ENCODE data around the gene DUOX1.
"Not testable (repeated sequence)": the region's sequence is repeated elsewhere in the genome, so short reads cannot be mapped to it uniquely, and the experiment has no call there.

The DUOX1 gene

GRCh38 chr15:45129651-45130129 is at the start of gene DUOX1, which contains the start of gene DUOXA1:
TSS of gene DUOX1 (plus strand) at chr15:45129994. CDS start at chr15:45131967, 1,973 bp downstream.
TSS of gene DUOXA1 (minus strand) at chr15:45129879. CDS start at chr15:45123014, 6,865 bp downstream.
- no peak for DNase-seq

GRCh38 chr15:45080593-45080992 is 49.2 kb upstream of the DUOX1 start:
- DNase-seq, result not testable (repeated sequence)

GRCh38 chr15:45082412-45082811 is 47.4 kb upstream of the DUOX1 start:
- DNase-seq, result not testable (repeated sequence)

DNA sequence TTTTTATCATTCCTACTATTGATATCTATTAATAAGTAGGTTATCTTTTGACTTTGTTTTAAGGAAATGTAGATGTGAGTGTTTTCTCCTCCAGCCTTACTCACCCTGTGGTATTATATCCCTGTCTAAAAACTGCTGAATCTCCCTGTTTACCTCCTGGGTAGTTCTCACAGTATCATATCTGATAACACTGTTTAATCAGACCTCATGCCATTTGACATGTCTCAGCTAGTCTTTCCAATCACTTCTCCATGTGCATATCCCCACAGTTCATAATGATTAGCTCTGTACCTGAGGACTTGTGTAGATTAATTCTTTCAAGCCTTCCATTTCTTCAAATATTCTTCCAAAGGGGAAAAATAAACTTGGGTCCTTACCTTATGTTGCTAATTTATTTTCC is 46.6 kb upstream of the DUOX1 start:
- DNase-seq, result no peak

- DNase-seq, result no peak
These were observed 45.6 kb upstream of the DUOX1 start for GRCh38 chr15:45084163-45084562.

GRCh38 chr15:45087513-45087912 is 42.3 kb upstream of the DUOX1 start:
- no peak for DNase-seq

DNA sequence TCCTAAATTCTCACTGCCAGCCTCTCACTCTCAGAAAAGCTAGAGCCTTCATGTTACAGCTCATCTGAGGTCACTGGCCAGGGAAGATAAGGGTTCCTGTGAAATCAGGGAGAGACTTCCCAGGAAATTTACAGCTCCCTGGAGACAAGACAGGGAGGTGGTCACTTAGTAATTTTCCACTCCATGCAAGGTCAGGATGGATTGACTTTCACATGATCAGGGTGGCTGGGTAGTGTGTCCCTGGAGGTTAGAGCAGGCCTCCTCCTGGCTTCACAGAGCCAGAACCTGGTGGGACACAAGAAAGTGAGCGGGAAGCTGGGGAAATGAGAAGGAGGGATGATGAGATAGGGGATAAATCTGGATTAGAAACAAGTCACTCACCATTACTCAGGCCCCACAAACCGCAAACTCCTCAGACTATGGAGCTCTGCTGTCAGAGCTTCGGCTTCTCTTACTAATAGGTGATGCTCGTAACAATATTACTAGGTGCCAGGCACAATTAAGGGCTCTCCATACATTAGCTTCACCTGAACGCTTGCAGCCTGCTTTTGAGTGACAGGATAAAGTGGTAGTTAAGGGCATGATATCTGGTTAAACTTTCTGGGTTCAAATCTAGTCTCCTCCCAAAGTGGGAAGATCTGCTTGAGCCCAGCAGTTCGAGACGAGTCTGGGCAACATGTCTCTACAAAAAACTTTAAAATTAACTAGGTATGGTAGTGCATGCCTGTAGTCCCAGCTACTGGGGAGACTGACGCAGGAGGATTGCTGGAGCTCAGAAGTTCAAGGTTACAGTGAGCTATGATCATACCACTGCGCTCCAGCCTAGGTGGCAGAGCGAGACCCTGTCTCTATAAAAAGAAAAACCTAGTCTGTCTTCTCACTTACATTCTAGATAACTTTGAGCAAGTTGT is 40.7 kb upstream of the DUOX1 start:
- no peak for DNase-seq

- DNase-seq, result no peak
These were observed 40.0 kb upstream of the DUOX1 start for GRCh38 chr15:45089712-45090373.

GRCh38 chr15:45091161-45091560 is 38.6 kb upstream of the DUOX1 start:
- no peak for DNase-seq

DNA sequence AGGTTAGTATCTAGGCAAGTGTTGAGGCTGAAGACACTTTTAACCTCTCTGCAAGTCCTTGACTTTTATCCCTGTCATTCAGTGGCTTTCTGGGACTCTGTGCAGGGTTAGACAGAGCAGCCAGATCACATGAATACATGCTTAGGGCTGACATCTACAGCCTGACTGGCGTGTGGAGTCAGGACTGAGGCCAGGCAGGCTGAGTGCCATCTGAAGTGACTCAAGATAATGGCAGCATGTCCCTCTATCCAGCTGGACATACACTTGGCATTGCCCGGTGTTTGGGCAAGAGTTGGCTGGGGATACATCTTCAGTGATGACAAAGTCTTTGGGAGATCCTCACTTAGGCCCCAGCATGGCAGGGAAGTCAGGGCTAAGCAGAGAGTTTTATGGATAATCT is 38.2 kb upstream of the DUOX1 start:
- no peak for DNase-seq

- DNase-seq, result no peak
These were observed 36.8 kb upstream of the DUOX1 start for GRCh38 chr15:45093013-45093412.

- DNase-seq, result no peak
These were observed 36.0 kb upstream of the DUOX1 start for GRCh38 chr15:45093622-45094357.

GRCh38 chr15:45094358-45094730 is 35.5 kb upstream of the DUOX1 start:
- DNase-seq, result no peak

GRCh38 chr15:45095661-45096060 is 34.1 kb upstream of the DUOX1 start:
- DNase-seq, result no peak

DNA sequence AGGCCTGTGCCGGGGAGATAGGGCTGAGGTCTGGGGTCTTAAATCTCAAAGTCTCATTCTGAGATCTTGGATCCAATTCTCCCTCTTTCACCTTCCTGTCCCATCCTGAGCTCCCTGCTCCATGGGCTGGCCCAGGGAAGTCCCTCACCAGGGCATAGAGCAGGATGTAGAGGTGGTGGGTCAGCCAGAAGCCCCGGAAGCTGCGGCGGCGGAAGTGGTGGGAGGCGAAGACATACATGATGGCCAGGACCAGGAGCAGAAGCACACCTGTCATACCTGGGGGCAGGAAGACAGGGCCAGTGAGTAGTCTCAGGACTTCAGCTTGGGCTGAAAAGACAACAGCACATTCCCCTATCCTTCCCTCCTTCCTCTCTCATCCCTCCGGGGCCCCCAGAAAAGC is 32.3 kb upstream of the DUOX1 start:
- DNase-seq, result no peak

DNA sequence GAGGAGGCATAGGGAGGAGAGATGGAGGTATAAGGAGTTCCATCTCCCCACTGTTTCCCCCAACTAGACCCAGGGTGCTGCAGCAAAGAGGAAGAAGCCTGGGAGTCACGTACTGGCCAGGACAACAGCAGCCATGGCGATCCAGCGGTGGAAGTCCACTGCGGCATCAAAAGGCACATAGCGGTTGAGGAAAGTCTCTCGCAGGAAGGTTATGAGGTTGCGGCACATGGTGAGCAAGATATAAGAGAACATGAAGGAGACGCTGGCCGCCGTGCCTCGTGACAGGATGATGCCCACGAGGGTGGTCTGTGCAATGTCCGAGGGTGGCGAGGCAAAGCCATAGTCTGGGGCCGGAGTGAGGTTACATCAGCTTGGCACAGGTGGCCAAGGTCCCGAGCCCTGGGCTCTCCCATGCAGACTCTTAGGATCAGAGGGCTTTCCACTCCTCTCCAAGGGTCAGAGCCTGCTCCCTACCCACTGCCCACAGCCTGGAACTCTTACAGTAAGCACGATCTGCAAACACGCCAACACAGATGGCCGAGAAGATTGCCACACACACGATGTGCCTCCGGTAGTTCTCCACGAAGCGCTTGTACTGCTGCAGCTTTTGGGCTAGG is 30.1 kb upstream of the DUOX1 start:
- no peak for DNase-seq

- no peak for DNase-seq
These were observed 28.7 kb upstream of the DUOX1 start for GRCh38 chr15:45100884-45101625.

GRCh38 chr15:45101749-45102148 is 28.0 kb upstream of the DUOX1 start:
- DNase-seq, result no peak

GRCh38 chr15:45102226-45102625 is 27.6 kb upstream of the DUOX1 start:
- DNase-seq, result no peak

DNA sequence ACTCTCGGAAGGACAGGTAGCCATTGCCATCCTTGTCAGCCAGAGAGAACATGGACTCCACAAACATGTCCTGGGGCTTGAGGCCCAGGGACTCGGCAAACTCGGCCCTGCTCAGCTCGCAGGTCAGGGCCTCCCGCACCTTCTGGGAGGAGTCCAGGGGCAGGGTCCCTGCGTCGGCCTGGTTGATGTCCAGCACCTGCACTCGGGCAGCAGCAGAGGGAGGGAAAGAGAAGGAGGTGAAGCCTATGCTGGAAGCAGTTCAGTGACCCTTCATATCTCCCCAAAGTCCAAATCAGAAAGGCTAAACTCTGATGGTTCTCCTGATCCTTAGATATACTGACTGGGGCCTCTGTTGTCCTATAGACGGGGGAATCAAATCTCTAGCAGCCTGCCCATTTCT is 25.6 kb upstream of the DUOX1 start:
- not testable (repeated sequence) for DNase-seq

GRCh38 chr15:45105586-45105985 is 24.2 kb upstream of the DUOX1 start:
- DNase-seq, result no peak

Measured in amniotic stem cell (primary cell).